Measurements from ENCODE around the gene ZSCAN9. TPM values are rescaled to one million over a fixed set of nuclear protein-coding genes. Genes with fewer than 3 reads are reported as not detected.

Gene ZSCAN9
- total RNA-seq, 1 donor: 6.7 TPM

DNA sequence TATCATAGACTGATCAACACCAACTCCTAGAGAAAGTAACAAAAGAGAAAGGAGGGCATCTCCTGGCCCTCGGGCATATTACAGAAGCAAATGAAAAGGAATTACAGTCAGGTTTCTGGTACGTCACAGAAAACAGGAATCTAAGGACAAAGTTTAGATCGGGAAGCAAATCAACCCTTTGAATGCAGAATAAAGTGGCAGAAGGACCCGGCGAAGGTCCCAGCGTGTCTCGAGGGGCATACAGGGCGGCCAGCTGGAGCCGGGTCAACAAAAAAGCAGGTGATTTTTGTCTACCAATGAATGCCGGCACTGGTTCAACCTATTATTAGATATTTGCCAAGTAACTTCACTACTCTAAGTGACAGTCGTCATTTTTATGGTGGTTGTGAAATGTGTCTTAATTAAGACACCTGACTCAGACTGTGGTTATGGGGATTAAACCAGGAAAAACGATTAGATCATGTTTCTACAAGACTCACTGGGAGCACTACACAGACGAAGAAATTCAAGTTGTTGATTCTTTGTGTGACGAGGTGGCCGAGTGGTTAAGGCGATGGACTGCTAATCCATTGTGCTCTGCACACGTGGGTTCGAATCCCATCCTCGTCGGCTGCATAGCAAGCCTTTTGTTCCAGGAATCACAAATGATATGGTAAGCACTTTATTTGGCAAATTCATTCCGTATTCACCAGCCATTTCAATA lies 12.4 kb upstream of the ZSCAN9 start:
- no peak overlapping the region for H3K4me3 ChIP-seq (ENCODE audit: low read length)
- peaks cover 85% of the 10 kb centered on the region for H3K27me3 ChIP-seq (ENCODE audit: insufficient read depth, low read length)
- H3K4me1 ChIP-seq (ENCODE audit: insufficient read depth, low read length): peaks cover 20% of the 10 kb centered on the region
- no peaks in the 10 kb centered on the region for H3K9me3 ChIP-seq (ENCODE audit: low read depth, low read length)

DNA sequence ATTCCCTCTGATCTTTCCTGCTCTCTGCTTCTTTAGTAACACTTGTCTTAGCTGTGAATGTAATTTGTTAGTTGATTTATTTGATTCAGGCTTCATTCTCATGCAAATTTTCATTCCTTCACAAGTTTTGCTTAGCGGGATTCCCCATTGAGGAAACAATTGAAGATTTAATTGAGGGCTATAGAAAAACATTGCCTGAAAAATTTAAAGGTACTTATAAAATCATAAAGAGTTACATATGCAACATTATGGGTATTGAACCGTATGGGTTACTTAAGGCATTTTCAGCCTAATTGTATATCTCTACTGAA lies 11.9 kb upstream of the ZSCAN9 start:
- Histone ChIP-seq H3K9me3 (ENCODE audit: low read depth, low read length) (no peaks in the 10 kb centered on the region), H3K27me3 (ENCODE audit: insufficient read depth, low read length) (peaks cover 80% of the 10 kb centered on the region)

DNA sequence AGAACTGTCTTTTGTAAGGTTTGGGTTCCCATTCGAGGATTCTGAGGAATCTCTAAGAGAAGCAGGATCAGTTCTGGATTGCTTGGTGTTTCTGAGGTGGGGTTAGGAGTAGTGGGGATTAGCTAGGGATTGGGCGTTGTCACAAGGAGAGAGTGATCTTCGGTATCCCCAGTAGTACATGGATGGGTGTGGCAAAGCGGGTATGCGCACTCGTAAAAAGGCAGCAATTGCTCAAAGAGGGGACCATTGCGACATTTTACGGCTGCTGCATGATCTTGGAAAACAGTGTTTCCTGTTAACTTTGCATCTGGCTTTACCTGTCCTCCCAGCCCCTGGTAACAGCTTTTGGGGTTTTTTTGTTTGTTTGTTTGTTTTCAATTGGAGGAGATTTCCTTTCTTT lies 9.7 kb upstream of the ZSCAN9 start:
- H3K4me3 ChIP-seq (ENCODE audit: low read length): no peak overlapping the region
- H3K4me1 ChIP-seq (ENCODE audit: insufficient read depth, low read length): peaks cover 18% of the 10 kb centered on the region
- H3K27me3 ChIP-seq (ENCODE audit: insufficient read depth, low read length): peaks cover 71% of the 10 kb centered on the region

More for the DNA sequence above, 11.9 kb upstream of the ZSCAN9 start:
- Histone ChIP-seq H3K4me1 (ENCODE audit: insufficient read depth, low read length) (peaks cover 15% of the 10 kb centered on the region), H3K4me3 (ENCODE audit: low read length) (no peak overlapping the region)

DNA sequence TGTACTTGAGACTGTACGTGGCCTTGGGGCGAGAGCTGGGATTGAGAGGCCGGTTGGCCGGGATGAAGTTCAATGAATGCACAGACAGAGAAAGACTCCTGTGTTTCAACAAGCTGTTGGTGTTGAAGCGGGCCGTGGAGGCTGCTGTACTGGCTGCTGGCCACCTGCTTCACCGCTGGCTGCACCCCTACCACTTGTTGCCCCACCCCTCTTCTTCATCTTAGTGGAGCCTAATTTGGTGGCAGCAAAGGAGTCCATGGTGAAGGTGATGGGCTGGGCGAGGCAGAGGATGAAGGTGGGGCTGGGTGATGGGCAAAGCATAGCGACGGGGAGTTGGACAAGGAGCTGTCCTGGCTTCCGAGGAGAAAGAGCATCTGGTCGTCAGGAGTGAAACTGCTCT lies 7.2 kb upstream of the ZSCAN9 start:
- H3K4me3 ChIP-seq (ENCODE audit: low read length): no peak overlapping the region
- H3K9me3 ChIP-seq (ENCODE audit: low read depth, low read length): no peaks in the 10 kb centered on the region
- H3K27me3 ChIP-seq (ENCODE audit: insufficient read depth, low read length): peaks cover 68% of the 10 kb centered on the region
- peaks cover 5% of the 10 kb centered on the region for H3K4me1 ChIP-seq (ENCODE audit: insufficient read depth, low read length)

More for the DNA sequence above, 9.7 kb upstream of the ZSCAN9 start:
- H3K9me3 ChIP-seq (ENCODE audit: low read depth, low read length): no peaks in the 10 kb centered on the region

DNA sequence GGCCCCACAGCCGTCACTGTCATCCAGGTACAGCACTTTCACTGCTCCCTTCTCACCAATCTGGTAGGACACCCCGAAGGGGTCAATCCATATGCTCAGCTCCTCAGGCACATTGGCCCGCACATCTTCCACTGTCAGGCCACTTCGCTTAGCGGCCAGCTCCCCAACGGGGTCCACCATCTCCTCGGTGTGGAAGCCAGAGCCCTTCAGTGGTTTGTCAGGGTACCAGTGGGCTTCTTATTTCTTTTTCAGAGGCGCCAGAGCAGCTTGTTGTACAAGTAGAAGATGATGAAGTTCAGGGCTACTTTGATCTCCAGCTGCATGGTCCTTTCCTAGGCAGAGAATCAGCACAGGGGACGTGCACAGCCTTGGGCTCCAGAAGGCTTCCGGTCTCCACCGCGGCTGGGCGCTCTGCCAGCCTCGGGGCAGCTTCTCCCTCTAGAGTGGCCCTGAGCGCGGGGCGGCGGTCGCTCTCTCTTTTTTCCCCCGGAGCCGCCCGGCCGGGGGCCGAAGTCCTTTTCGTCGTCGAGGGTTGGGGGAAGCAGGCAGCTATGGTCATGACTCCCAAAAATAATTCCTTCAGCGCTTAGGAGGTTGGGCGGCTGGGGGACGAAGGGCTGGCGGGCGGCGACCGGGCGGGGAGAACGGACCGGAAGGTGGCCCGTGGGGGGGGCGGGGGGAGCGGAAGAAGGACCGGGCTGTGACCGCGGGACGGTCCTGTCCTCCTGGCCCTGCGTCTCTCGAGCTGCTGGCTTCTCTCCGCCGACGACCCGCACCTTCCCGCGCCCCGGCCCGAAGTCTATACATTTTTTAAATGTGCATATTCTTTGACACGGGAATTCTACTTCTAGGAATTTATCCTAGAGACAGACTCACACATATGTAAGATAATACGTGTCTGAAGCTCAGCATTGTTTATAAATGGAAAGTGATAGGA lies 6.5 kb upstream of the ZSCAN9 start:
- Histone ChIP-seq H3K4me1 (ENCODE audit: insufficient read depth, low read length) (peaks cover 5% of the 10 kb centered on the region), H3K27me3 (ENCODE audit: insufficient read depth, low read length) (peaks cover 67% of the 10 kb centered on the region), H3K4me3 (ENCODE audit: low read length) (peak overlapping the region; percentile 39), H3K9me3 (ENCODE audit: low read depth, low read length) (no peaks in the 10 kb centered on the region)

DNA sequence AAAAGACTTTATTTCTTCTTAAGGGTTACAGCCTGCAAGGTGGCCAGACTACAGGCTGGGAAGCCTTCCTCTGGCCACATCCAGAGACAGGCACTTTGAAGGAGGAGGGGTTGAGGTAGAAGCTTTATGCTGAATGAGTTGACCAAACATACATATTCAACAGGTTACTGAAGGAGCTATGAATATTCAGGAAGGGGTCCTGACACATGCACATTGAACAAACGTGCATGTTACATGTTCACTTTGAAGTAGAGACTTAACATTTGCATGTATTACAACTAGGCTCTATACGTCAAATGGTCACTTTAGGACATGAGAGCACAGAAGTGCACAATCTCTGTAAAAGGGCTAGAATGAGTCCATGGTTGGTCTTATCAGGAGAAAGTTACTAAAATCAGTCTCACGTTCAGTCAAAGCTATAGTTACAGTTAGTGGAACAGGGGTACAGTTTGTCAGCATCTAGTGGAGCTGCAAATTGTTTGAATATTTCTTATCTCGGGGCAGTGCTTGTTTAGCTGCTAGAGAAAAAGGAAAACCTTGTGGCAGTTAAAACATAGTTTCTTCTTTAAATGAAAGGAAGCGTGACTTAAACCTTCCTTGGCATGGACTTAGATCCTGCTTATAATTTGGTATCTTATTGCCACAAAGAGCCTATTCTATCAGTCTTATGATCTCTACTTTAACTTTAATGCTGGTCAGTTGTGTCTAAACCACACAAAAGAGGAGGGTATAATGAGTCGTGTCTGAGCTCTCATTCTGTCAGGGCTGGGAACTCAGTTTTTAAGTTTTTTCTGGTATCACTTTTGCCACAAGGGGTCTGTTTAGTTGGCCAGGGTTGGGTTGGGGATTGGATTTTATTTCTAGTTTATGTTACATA lies 4.6 kb upstream of the ZSCAN9 start:
- H3K9me3 ChIP-seq (ENCODE audit: low read depth, low read length): no peaks in the 10 kb centered on the region
- peaks cover 54% of the 10 kb centered on the region for H3K27me3 ChIP-seq (ENCODE audit: insufficient read depth, low read length)
- H3K4me1 ChIP-seq (ENCODE audit: insufficient read depth, low read length): peaks cover 12% of the 10 kb centered on the region
- H3K4me3 ChIP-seq (ENCODE audit: low read length): no peak overlapping the region

DNA sequence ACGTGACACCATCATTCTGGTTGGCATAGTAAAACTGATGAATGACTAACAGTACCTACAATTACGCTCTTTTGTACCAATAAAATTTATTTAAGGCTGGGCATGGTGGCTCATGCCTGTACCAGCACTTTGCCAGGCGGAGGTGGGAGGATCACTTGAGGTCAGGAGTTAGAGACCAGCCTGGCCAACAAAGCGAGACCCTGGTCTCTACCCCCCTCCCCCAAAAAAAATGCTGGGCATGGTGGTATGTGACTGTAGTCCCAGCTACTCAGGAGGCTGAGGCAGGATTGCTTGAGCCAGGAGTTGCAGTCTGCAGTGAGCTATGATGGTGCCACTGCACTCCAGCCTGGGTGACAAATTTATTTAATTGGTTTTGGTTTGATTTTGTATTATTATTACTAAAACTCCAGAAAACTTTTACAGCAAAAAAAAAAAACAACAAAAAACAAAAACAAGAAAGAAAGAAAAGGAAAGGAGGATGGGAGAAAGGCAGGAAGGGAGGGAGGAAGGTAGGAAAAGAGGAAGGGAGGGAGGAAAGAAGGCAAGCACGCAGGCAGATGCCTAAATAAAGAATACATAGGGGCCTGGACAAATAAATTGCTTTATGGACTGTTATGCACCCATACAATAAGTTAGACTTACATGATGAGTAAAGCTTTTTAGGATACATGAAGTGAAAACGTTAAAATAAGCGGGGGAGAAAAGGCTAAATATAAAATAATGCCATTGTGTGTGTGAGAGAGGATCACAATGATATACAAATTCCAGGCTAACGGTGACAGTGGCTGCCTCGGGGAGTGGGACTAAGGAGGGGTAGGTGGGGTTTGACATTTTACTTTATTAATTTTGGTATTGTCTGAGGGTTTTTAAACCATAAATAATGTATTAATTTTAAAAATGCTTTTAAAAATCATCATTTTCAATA lies 682 bp upstream of the ZSCAN9 start:
- peaks cover 43% of the 10 kb centered on the region for H3K27me3 ChIP-seq (ENCODE audit: insufficient read depth, low read length)

DNA sequence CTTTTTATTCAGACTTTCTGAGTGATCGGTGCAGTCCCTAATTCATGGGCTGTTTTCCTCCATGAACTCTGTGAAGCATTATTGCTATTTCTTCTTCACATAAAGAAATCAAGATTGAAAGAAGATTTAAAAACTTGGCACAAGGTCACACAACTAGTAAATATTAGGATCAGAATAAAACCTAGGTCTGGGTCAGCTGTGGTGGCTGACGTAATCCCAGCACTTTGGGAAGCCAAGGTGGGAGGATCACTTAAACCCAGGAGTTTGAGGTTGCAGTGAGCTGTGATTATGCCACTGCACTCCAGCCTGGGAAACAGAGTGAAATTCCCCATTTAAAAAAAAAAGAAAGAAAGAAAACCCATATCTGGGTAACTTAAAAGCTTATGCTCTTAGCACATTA lies 1.4 kb downstream of the ZSCAN9 start:
- H3K4me3 ChIP-seq (ENCODE audit: low read length): no peak overlapping the region
- peaks cover 24% of the 10 kb centered on the region for H3K27me3 ChIP-seq (ENCODE audit: insufficient read depth, low read length)
- H3K4me1 ChIP-seq (ENCODE audit: insufficient read depth, low read length): peaks cover 12% of the 10 kb centered on the region
- H3K9me3 ChIP-seq (ENCODE audit: low read depth, low read length): no peaks in the 10 kb centered on the region

More for the DNA sequence above, 682 bp upstream of the ZSCAN9 start:
- Histone ChIP-seq H3K4me1 (ENCODE audit: insufficient read depth, low read length) (peaks cover 12% of the 10 kb centered on the region), H3K9me3 (ENCODE audit: low read depth, low read length) (no peaks in the 10 kb centered on the region), H3K4me3 (ENCODE audit: low read length) (peak overlapping the region; percentile 75)

DNA sequence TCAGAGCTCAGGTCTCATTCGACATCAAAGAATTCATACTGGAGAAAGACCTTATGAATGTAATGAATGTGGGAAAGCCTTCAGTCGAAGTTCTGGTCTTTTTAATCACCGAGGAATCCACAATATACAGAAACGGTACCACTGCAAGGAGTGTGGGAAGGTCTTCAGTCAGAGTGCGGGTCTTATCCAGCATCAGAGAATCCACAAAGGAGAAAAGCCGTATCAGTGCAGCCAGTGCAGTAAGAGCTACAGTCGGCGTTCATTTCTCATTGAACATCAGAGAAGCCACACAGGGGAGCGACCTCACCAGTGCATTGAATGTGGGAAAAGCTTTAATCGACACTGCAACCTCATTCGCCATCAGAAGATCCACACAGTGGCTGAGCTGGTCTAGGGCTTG lies 7.7 kb downstream of the ZSCAN9 start:
- H3K4me3 ChIP-seq (ENCODE audit: low read length): no peak overlapping the region
- no peaks in the 10 kb centered on the region for H3K9me3 ChIP-seq (ENCODE audit: low read depth, low read length)
- no peaks in the 10 kb centered on the region for H3K27me3 ChIP-seq (ENCODE audit: insufficient read depth, low read length)
- peaks cover 7% of the 10 kb centered on the region for H3K4me1 ChIP-seq (ENCODE audit: insufficient read depth, low read length)

DNA sequence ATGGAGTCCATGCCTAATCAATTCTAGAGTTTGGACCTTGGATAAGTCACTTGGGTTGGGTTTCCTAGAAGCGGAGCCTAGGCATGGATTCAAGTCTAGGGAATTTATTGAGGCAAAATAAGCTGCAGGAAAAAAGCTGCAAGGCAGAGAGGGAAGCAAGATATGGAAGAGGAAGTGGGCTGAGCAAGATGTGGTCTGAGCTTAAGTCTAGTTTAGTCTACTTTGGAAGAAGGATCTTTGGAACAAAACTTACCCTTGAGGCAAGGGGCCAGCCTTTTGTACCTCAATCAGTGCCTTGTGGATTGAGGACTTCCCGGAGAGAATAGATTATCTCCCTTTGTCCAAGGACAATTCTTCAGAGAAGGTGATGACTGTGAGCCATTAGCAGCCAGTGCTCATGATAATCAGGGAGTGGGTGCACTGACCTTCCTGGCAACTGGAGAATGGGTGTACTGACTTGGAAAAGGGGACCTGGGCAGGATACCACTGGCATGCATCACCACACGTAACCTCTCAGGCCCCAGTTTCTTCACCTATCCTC lies 10.9 kb downstream of the ZSCAN9 start:
- Histone ChIP-seq H3K9me3 (ENCODE audit: low read depth, low read length) (no peaks in the 10 kb centered on the region), H3K27me3 (ENCODE audit: insufficient read depth, low read length) (no peaks in the 10 kb centered on the region), H3K4me1 (ENCODE audit: insufficient read depth, low read length) (peaks cover 7% of the 10 kb centered on the region), H3K4me3 (ENCODE audit: low read length) (no peak overlapping the region)

DNA sequence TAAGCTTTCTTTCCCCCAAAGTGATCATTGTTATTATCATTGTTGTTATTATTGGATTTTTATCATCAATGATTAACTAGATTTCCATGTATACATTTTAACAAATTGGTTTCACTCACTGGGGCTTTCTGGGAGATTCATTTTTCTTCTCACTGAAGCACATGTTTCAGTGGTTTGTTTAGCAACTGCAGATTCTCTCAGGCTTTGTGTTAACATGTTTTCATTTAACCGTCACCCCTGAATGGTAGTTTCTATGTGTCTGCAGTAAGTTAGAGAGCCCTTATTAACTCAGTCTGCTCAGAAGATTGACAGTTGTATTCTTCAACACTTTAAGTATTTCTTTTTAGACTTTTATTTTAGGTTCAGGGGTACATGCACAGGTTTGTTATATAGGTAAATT lies 14.6 kb downstream of the ZSCAN9 start:
- H3K4me1 ChIP-seq (ENCODE audit: insufficient read depth, low read length): peaks cover 7% of the 10 kb centered on the region

DNA sequence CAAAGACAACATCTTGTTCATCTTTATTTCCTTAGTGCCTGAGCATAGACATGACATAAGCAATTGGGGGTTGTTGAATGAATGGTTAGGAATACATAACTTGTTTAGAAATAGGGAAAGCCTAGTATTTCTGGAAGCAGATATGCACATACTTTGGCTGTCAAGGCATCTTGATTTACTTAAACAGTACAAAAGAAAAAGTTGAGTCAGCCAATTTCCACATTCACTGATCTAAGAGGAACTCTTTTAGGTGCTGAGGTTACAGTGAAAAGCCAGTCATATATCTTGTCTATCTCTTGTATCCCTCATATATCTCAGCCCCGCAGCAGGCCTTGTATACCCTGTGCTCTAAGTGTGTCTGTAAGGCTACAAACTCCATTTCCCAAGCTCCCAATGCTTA lies 15.4 kb downstream of the ZSCAN9 start:
- Histone ChIP-seq H3K4me1 (ENCODE audit: insufficient read depth, low read length) (peaks cover 7% of the 10 kb centered on the region), H3K4me3 (ENCODE audit: low read length) (no peak overlapping the region), H3K27me3 (ENCODE audit: insufficient read depth, low read length) (no peaks in the 10 kb centered on the region), H3K9me3 (ENCODE audit: low read depth, low read length) (no peaks in the 10 kb centered on the region)

More for the DNA sequence above, 14.6 kb downstream of the ZSCAN9 start:
- no peaks in the 10 kb centered on the region for H3K9me3 ChIP-seq (ENCODE audit: low read depth, low read length)
- H3K4me3 ChIP-seq (ENCODE audit: low read length): no peak overlapping the region
- H3K27me3 ChIP-seq (ENCODE audit: insufficient read depth, low read length): no peaks in the 10 kb centered on the region

DNA sequence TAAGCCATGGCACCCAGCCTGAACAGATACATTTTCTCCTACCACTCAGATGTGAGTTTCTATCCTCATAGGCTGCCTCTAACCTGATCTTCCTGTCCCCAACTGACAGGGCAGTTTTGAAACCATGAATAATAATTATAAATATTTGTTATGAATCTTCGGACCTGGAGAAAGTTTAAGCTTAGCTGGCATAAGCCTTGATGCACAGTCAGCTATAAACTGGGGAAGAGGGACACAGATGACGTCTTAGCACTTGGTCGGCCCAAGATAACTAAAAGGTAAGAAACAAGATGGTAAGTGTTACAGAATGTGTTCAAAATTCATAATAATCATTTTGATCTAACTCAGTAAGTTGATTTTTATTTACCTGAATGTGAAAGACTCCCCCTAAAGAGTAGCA lies 18.9 kb downstream of the ZSCAN9 start:
- Histone ChIP-seq H3K27me3 (ENCODE audit: insufficient read depth, low read length) (no peaks in the 10 kb centered on the region), H3K4me3 (ENCODE audit: low read length) (no peak overlapping the region), H3K4me1 (ENCODE audit: insufficient read depth, low read length) (no peaks in the 10 kb centered on the region), H3K9me3 (ENCODE audit: low read depth, low read length) (no peaks in the 10 kb centered on the region)
